Measurements from ENCODE around the gene RNF43.

DNA sequence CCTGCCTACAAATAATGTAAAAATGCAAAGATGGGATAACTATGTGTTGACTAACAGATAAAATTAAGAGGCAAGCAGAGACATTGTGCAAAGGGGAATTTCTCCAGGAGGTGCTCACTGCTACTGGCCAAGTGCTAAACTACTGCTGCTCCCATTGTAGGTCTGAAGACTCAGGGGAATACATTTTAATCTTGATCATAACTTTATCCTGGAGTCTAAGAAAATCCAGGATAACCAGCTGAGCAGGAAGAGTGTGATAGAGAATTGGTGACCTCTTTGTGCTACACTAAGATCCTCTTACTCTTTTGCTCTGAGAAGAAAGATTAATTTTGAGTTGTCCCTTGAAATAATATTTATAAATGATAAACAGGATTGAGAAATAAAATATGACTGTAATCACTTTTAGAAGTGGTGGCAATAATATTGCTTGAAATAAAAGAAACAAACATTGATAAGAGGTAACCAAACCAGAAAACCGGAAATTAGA lies 5.9 kb downstream of the RNF43 start:
- TF ChIP-seq, protein P1, sequence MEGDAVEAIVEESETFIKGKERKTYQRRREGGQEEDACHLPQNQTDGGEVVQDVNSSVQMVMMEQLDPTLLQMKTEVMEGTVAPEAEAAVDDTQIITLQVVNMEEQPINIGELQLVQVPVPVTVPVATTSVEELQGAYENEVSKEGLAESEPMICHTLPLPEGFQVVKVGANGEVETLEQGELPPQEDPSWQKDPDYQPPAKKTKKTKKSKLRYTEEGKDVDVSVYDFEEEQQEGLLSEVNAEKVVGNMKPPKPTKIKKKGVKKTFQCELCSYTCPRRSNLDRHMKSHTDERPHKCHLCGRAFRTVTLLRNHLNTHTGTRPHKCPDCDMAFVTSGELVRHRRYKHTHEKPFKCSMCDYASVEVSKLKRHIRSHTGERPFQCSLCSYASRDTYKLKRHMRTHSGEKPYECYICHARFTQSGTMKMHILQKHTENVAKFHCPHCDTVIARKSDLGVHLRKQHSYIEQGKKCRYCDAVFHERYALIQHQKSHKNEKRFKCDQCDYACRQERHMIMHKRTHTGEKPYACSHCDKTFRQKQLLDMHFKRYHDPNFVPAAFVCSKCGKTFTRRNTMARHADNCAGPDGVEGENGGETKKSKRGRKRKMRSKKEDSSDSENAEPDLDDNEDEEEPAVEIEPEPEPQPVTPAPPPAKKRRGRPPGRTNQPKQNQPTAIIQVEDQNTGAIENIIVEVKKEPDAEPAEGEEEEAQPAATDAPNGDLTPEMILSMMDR (IDR thresholded peaks at IDR 0.05; ENCODE audit: low read depth, low read length) = no peak
- TF ChIP-seq POLR2A (IDR thresholded peaks at IDR 0.05; ENCODE audit: extremely low read depth, insufficient read length) (no peak), MYC (IDR thresholded peaks at IDR 0.05; ENCODE audit: low read depth, low read length) (no peak)
- TF ChIP-seq, protein P2, sequence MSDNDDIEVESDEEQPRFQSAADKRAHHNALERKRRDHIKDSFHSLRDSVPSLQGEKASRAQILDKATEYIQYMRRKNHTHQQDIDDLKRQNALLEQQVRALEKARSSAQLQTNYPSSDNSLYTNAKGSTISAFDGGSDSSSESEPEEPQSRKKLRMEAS (IDR thresholded peaks at IDR 0.05; ENCODE audit: low read depth, low read length) = no peak
